ENCODE data around the gene GGA1.
"Not testable (repeated sequence)": the region's sequence is repeated elsewhere in the genome, so short reads cannot be mapped to it uniquely, and the experiment has no call there.

Gene GGA1

GRCh38 chr22:37571258-37571991, 37.2 kb upstream of the GGA1 start:
- no peak for DNase-seq

- no peak for DNase-seq
Observed at GRCh38 chr22:37571992-37572373, 36.7 kb upstream of the GGA1 start.

GRCh38 chr22:37575490-37576003, 33.1 kb upstream of the GGA1 start:
- DNase-seq, result no peak

GRCh38 chr22:37578002-37578401, 30.6 kb upstream of the GGA1 start:
- DNase-seq, result no peak

GRCh38 chr22:37581504-37581903, 27.1 kb upstream of the GGA1 start:
- DNase-seq, result no peak

- DNase-seq, result no peak
Observed at GRCh38 chr22:37582526-37582925, 26.1 kb upstream of the GGA1 start.

- no peak for DNase-seq
Observed at GRCh38 chr22:37588546-37589215, 20.0 kb upstream of the GGA1 start.

GRCh38 chr22:37589636-37590035, 19.0 kb upstream of the GGA1 start:
- no peak for DNase-seq

- not testable (repeated sequence) for DNase-seq
Observed at GRCh38 chr22:37591081-37591480, 17.6 kb upstream of the GGA1 start.

- no peak for DNase-seq
Observed at GRCh38 chr22:37591823-37592404, 16.7 kb upstream of the GGA1 start.

- no peak for DNase-seq
Observed at GRCh38 chr22:37594237-37594636, 14.4 kb upstream of the GGA1 start.

- DNase-seq, result peak; percentile 26
Observed at GRCh38 chr22:37599153-37599552, 9.5 kb upstream of the GGA1 start.

GRCh38 chr22:37601203-37601539, 7.5 kb upstream of the GGA1 start:
- no peak for DNase-seq

GRCh38 chr22:37601540-37602442, 6.8 kb upstream of the GGA1 start:
- no peak for DNase-seq

- DNase-seq, result not testable (repeated sequence)
Observed at GRCh38 chr22:37602546-37603277, 5.9 kb upstream of the GGA1 start.

- no peak for DNase-seq
Observed at GRCh38 chr22:37604074-37604473, 4.6 kb upstream of the GGA1 start.

GRCh38 chr22:37604875-37605274, 3.8 kb upstream of the GGA1 start:
- no peak for DNase-seq

GRCh38 chr22:37607010-37607934, 1.4 kb upstream of the GGA1 start:
- peak; percentile 73 for DNase-seq

GRCh38 chr22:37607935-37608476, 628 bp upstream of the GGA1 start:
- DNase-seq, result peak; percentile 52

- DNase-seq, result no peak
Observed at GRCh38 chr22:37609240-37610152, 862 bp downstream of the GGA1 start.

All from DMS79 treated with DMSO at 0.1 percent for 48 hours (cell line).